SK-N-MC (cell line): ENCODE data around the gene PPM1L.

Source experiments
- EZH2 ChIP-seq: fragments of 200-600 bp; sonication (generic); IDR thresholded peaks from one replicate; pipeline ENCODE4 v1.6.1; 2017; ENCODE audit warnings: antibody characterized with exemption
- FOXP2 ChIP-seq: optimal IDR thresholded peaks from 2 replicates; pipeline ENCODE3; 2011; ENCODE audit warnings: mild to moderate bottlenecking, moderate library complexity; ENCODE audit not compliant: insufficient read depth; ENCODE audit errors: extremely low read length, control extremely low read depth
- POLR2AphosphoS5 ChIP-seq: IDR thresholded peaks from 2 replicates; pipeline ENCODE4 v1.6.1; 2012; ENCODE audit warnings: mild to moderate bottlenecking, low read depth, low read length, borderline replicate concordance

DNA sequence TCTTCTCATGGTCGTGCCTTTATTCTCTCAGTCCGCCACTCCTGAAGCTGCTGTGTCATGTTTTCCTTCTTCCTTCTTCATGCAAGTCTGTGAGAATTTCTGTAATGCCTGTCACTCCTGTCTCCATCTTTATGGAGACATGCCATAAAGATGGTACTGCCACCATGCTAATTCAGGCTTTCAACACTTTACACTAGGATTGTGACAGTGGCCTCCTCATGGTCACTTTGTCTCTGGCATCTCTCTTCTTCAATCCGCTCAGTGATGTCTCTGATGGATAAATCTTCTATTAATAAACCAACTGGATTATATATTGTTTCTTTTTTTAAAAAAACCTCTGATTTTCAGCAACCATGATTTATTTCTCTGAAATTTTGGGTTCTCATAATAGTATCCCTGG is 18.1 kb downstream of the PPM1L start:
- no peak for TF ChIP-seq POLR2AphosphoS5
- TF ChIP-seq EZH2: no peak
- no peak for TF ChIP-seq FOXP2
